ENCODE measurements around the gene ZMYND10. TPM values are rescaled to one million over a fixed set of nuclear protein-coding genes. Genes with fewer than 3 reads are reported as not detected.

Gene ZMYND10
- total and polyA plus RNA-seq, 2 donors (not counting 3 experiments of a cell fraction or from before 2014, with no cell fraction given) = 0.25 to 0.38 TPM

- FAIRE-seq (peak; percentile 99), DNase-seq (ENCODE audit: low read depth, low spot score) (peak; percentile 99)
- Histone ChIP-seq H4K20me1 (replicated peaks; ENCODE audit: control insufficient read depth, extremely low read depth, insufficient read depth, low read length) (no peaks in the 10 kb centered on the region), H3K36me3 (ENCODE audit: control insufficient read depth in 2 of 2, extremely low read depth in 1 of 2, insufficient read depth in 2 of 2, low read length in 2 of 2) (no peaks in the 10 kb centered on the region), H3K27me3 (ENCODE audit: control insufficient read depth in 2 of 2, insufficient read depth in 2 of 2, low read length in 2 of 2) (no peaks in the 10 kb centered on the region), H3K79me2 (ENCODE audit: control insufficient read depth, insufficient read depth, low read length) (peaks cover 47% of the 10 kb centered on the region), H3K9ac (replicated peaks; ENCODE audit: extremely low read depth, insufficient read depth, low read length) (peak overlapping the region; percentile 92), H3K9me3 (replicated peaks; ENCODE audit: control insufficient read depth, insufficient read depth, low read length) (no peaks in the 10 kb centered on the region), H2AFZ (ENCODE audit: low read depth, low read length) (peak overlapping the region; percentile 63), H3K4me1 (ENCODE audit: control insufficient read depth, extremely low read depth, insufficient read depth, low read length) (peaks cover 43% of the 10 kb centered on the region), H3K4me2 (ENCODE audit: insufficient read depth, low read length) (peak overlapping the region; percentile 55), H3K27ac (ENCODE audit: insufficient read depth, low read depth, low read length) (peak overlapping the region; percentile 95), H3K9me1 (replicated peaks; ENCODE audit: control insufficient read depth, extremely low read depth, insufficient read depth, low read length) (no peaks in the 10 kb centered on the region), H3K4me3 (replicated peaks in 1 of 3; ENCODE audit: insufficient read depth in 1 of 3, low read depth in 1 of 3, low read length in 3 of 3) (peak overlapping the region; percentile 85 to 93 (median 90))
- POLR2A ChIA-PET = interaction anchor here (0.6 to 6.1 kb wide), 3 partner anchors 9 to 29 kb away, joined by 3 to 38 read pairs (median 8); partner anchors contain the start of genes HYAL2 and TUSC2
- TF ChIP-seq MYC (IDR thresholded peaks at IDR 0.05; ENCODE audit: low read depth, low read length) = no peak
- TF ChIP-seq FOS (IDR thresholded peaks at IDR 0.05; ENCODE audit: borderline replicate concordance, insufficient read depth, low read length) = no peak
- peak; percentile 70 for TF ChIP-seq POLR2AphosphoS5 (IDR thresholded peaks at IDR 0.05; ENCODE audit: insufficient read depth, low read depth, low read length)
- TF ChIP-seq EZH2 (IDR thresholded peaks at IDR 0.05; ENCODE audit: borderline replicate concordance, low read depth, low read length, severe bottlenecking) = no peak
- no peak for TF ChIP-seq GATA2 (IDR thresholded peaks at IDR 0.05; ENCODE audit: insufficient read depth, insufficient read length, low read depth, low read length)
- peak; percentile 58 for TF ChIP-seq JUN (IDR thresholded peaks at IDR 0.05; ENCODE audit: borderline replicate concordance, insufficient read depth, insufficient read length, low read depth)
- TF ChIP-seq CTCF (IDR thresholded peaks at IDR 0.05; ENCODE audit: extremely low read depth in 1 of 2, insufficient read depth in 1 of 2, low read depth in 1 of 2, low read length in 2 of 2) = no peak
- TF ChIP-seq MAX (IDR thresholded peaks at IDR 0.05; ENCODE audit: insufficient read depth, insufficient read length) = peak; percentile 51
- peak; percentile 63 for TF ChIP-seq POLR2A (IDR thresholded peaks at IDR 0.05; ENCODE audit: low read depth, low read length)
- CTCF ChIA-PET = interaction anchor here (0.9 to 5.0 kb wide), 10 partner anchors 9 to 274 kb away, joined by 3 to 66 read pairs (median 8); partner anchors contain the start of genes CISH, CYB561D2, HYAL2 and HYAL3
- intact Hi-C loops (cut with micrococcal nuclease) = loop anchor here (1.0 kb wide), 2 partner anchors 9 to 38 kb away; partner anchors contain the start of genes HYAL3, NAA80 and TUSC2
- dilution Hi-C loops (cut with MboI; ENCODE audit: extremely low pct_ligation_motif_present, low sequenced_read_pairs) = no loop called here
- no TSS peak for BruUV-seq (replicated peaks)
These were observed 8.2 kb downstream of the ZMYND10 start for GRCh38 chr3:50337175-50337861.

All from endothelial cell of umbilical vein (primary cell).